ENCODE results near the gene AGER.

The AGER gene

DNA sequence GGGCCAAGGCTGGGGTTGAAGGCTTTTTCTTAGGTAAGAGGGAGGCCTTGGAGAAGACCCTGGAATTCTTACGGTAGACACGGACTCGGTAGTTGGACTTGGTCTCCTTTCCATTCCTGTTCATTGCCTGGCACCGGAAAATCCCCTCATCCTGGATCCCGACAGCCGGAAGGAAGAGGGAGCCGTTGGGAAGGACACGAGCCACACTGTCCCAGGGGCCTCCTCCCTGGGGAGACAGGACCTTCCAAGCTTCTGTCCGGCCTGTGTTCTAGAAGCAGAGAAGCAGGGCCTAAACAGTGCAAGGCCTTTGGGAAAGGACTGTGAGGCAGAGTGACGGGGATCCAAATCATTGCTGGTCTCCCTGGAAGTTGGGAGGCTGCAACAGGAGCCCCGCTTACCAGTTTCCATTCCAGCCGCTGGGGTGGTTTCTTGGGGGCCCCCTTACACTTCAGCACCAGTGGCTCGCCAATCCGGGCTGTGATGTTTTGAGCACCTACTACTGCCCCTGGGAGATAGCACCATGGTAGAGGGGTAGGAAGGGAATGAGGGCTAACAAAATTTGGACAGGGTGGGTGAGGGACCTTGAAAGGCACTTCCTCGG, 470 bp downstream of the AGER start:
- no peak for TF ChIP-seq CTCF (IDR thresholded peaks at IDR 0.05)

- TF ChIP-seq CTCF (IDR thresholded peaks at IDR 0.05): no peak
Measured at GRCh38 chr6:32183030-32183429, 1.0 kb downstream of the AGER start.

DNA sequence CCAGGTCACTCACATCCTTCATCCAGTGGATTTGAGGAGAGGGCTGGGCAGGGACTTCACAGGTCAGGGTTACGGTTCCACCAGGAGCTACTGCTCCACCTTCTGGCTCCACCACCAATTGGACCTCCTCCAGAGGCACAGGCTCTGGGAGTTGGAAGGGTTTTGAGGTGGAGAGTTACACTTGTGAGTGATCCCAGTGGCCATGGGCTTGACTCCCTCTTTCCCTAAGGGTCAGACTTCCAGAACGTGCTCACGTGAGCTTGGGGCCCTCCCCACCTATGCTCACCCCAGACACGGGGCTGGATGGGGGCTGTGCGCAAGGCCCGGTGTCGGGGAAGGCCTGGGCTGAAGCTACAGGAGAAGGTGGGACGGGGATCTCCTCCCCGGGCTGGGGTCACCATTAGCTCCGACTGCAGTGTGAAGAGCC, 1.5 kb downstream of the AGER start:
- no peak for TF ChIP-seq CTCF (IDR thresholded peaks at IDR 0.05)

DNA sequence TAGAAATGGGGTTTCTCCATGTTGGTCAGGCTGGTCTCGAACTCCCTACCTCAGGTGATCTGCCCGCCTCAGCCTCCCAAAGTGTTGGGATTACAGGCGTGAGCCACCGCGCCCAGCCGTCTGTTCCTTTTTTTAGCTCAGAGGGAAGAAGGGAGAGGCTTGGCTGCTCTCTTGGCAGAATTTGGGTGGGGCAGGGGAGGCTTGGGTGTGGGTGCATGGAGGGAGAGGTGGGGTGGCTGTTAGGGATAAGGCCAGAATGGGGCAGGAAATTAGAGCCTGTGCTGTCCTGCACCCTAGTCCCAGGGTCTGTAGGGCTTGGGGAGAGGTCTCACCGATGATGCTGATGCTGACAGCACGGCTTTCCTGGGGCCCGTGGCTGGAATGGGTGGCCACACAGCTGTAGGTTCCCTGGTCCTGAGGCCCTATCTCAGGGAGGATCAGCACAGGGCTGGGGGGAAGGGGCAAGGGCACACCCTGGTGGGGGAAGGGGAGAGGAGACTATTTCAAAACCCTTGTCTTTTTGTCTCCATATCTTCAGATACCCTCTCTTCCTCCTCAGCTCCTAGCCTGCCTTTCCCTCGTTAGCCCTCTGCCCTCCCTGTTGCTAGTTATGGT, 2.0 kb downstream of the AGER start:
- TF ChIP-seq CTCF (IDR thresholded peaks at IDR 0.05): no peak

DNA sequence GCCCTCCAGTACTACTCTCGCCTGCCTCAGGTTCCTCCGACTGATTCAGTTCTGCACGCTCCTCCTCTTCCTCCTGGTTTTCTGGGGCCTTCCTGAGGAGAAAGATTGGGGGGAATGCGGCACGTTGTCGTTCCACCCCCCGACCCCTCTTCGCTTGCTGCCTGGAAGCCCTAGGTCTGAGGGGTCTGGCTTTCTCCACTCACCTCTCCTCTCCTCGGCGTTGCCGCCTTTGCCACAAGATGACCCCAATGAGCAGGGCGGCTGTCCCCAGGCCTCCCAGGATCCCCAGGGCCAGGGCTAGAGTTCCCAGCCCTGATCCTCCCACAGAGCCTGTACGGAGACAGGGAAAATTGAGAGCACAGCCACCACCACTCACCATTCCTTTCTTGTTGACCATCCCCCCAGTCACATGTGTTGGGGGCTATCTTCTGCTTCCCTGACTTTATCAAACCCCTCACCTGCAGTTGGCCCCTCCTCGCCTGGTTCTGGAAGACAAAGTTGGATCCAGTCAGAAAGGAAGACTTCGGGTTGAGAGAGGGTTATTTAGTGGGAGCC, 2.8 kb downstream of the AGER start:
- TF ChIP-seq CTCF (IDR thresholded peaks at IDR 0.05): no peak

- no peak for TF ChIP-seq CTCF (IDR thresholded peaks at IDR 0.05)
Measured at GRCh38 chr6:32179766-32180405, 4.2 kb downstream of the AGER start.

- TF ChIP-seq CTCF (IDR thresholded peaks at IDR 0.05): no peak
Measured at GRCh38 chr6:32178547-32179440, 5.3 kb downstream of the AGER start.
